GM19452 (cell line): Measurements from ENCODE around the gene ANKRD22.

Experiments
- ATAC-seq: cut with Tn5 transposase; IDR thresholded peaks from one replicate; pipeline ENCODE4 v1.9.1; 2021; ENCODE audit not compliant: unreplicated experiment

Gene ANKRD22

DNA sequence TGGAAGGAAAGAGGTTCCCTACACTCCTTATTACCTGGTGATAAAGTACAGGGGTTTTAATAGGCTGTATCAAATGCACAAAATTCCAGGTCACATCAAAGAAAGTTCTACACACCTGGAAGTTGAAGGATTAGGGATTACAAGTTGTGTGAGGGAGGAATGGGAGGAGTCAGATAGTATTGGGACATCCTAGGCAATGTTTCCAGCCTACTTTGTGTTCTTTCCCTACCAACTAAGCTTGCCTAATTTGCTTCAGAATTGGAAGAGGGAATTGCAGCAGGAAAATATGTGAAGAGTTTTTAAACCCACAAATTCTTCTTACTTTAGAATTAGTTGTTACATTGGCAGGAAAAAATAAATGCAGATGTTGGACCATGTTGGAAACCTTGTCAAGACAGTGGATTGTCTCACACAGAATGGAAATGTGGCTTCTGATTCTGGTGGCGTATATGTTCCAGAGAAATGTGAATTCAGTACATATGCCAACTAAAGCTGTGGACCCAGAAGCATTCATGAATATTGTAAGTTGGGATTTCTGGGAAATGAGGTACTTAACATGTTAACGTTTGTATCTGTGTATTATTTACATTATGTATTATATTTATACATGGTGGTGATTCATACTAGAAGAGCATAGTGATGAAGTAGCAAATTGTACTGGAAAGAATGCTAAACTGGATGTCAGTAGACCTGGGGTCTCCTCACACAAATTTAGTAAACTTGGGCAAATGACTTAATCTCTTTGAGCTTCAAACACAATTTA, 48.9 kb downstream of the ANKRD22 start, which contains the start of gene LIPM:
TSS of gene LIPM (plus strand) at position 208 of the 763 bp plus-strand sequence. CDS start at position 375, 167 bp downstream.
- no peak for ATAC-seq

DNA sequence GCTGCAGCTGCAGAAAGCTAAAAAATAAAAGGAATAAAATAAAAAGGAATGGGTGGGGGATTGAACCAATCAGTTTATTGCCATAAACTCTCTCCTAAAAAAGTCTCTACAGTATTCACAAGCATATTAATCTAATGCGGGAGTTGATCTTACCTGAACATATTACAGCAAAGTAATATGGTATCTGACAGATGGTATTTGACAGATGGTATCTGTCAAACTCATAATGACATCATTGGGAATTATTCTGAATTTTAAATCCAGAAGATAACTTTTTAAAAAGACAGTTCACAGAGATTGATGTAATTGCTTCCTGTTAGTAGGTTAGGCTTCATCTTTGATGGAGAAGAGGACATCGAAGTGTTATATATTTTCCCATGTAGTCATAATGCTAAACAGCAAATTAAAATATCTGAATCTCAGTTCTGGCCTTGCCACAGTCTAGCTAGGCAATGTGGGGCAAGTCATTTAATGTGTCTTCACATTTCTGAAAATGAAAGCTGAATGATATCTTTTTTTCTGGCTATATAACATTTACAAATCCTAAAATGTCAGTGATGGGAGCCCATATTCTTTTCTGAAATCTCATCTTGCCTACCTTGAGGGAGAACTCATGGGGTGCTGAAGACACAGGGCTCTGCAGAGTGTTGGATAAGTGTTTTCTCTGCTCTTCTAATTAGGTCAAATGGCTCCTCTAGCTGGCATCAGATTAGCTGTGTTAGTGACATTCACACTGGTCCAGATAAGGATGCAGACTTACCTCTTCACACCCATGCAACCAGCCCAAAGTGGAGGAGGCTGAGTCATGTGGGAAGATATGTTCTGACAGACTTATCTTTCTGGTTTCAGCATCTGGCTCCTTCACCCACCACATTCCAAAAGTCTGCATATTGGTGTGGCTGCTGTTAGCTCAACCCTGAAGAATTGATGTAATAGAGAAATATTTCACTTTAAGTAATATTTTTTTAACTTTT, 51.2 kb downstream of the ANKRD22 start:
- ATAC-seq, result no peak

DNA sequence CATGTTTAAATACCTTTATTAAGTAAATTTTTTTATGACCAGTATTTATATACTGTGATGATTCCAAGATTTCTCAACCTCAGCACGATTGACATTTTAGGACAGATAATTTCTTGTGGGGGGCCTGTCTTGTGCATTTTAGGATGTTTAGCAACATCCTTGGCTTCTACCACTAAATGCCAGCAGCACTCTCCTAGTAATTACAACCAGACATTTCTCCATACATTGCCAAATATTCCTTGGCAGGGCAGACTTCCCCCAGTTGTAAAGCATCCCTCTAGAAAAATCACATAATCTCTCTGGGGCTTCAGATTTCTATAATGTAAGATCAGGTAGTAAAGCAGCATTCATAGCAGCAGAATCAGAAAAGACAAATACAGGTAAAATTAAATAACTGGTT, 56.9 kb downstream of the ANKRD22 start:
- no peak for ATAC-seq

DNA sequence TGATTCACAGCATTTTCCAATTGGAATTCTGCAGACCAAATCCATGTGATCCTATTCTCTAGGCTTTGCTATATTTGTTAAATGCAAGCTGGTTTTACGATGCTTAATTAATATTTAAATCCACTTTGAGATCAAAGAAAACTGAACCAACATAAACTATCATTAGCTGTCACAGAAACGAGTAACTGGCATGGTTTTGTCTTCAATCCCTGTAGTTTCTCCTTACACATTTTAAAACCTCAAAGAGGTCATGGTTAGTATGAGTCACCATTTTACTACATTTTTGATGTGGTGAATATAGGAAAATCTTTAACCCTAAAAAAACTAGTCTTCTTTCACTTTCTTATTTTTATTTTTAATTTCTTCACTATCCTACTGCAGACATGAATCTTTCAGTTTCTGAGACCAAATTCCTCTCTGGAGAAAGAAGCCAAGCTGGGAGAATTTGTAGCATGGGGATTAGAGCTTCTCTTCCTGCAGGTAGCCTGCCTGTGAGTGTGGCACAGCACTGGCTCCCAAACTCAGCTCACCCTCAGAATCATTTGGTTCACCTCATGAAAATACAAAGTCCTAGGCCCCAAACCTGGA, 57.8 kb downstream of the ANKRD22 start:
- no peak for ATAC-seq

DNA sequence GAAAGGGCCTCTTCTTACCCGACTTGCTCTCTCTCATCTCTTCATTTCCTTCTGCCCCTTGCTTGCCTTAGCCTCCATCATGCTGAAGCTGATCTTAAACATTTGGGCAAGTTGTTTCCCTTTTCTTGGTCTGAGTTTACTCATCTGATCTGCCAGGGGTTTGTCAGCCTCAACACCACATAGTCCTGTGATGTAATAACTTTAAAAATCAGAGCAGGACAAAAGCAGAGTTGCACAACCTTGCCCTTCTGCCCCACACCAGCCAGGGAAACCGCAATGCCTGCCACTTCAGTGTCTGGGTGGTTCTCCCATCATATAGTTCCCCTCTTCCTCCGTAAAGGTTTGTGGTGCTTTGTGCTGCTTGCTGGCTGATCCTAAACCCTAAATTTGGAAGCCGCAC, 59.0 kb downstream of the ANKRD22 start:
- no peak for ATAC-seq

DNA sequence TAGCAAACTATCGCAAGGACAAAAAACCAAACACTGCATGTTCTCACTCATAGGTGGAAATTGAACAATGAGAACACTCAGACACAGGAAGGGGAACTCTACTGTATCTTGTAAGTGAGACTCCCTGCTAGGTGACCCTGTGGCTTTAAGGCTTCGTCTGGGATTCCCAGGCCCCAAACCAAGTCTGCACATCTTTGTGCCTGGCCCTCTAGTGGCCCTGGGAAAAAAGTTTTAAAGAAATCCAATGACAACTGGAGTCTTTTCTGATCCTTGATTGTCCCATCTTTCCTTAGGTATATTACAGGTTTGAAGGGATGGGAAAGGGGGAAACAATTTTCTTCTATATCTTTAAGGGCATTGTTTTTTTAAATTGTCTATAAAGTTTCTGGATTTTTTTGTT, 59.7 kb downstream of the ANKRD22 start:
- ATAC-seq, result no peak

DNA sequence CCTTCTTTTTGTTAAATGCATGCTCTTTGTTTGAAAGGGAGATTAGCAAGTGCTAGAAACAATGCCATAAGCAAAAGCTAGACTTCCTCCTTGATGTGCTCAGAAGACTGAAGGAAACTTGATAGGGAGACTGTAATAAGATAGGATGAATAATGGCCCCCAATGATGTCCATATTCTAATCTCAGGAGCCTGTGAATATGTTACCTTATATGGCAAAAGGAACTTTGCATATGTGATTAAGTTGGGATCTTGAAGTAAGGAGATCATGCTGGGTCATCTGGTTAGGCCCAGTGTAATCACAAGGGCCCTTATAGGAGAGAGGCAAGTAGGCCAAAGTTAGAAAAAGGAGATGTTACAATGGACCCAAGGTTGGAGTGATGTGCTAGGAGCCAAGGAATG, 62.7 kb downstream of the ANKRD22 start:
- no peak for ATAC-seq

DNA sequence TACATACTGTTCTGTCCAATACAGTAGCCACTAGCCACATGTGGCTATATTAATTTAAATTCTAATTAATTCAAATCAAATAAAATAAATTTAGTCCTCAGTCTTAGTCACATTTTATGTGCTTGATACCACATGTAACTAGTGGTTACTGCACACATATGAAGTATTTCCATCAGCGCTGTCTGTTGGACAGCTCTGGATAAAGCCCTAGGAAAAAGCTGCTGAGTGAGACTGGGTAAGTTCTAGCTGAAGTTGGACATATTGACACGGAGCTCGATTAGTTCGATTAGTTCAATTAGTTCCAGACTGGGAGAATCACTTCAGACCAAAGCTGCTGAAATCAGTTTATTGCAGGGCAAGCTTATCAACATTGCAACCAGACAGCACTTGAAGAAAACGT, 64.2 kb downstream of the ANKRD22 start:
- ATAC-seq, result no peak

DNA sequence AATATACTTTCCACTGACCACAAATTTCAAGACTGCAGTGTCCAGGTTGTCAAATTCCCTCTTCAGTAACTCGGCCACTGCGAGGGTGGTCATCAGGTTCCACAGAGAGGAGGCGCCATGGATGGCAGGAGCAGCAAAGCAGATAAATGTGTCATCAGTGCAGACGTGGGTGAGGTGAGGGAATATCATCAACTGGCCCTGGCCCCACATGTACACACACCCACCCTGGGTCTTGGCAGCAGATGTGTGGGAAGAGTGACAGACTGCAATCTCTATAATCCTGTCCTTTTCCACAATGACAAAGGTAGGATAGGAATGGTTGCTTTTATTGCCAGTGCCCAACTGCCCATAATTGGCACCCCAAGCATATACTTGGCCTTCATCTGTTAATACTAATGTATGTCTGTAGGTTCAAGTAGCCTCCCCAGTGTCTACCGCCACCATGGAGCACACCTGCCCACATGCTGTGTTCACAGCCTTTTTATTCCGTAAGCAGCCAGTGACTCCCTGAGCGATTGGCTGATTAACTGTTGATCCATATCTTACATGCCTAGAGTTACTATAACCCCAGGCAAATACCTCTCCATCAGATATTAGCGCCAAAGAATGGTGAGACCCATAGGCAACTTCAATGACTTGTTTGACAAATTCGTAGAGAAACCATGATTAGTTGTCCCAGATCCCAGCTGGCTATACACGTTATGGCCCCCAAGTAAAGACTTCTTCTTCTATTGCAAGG, 65.4 kb downstream of the ANKRD22 start:
- ATAC-seq, result no peak

DNA sequence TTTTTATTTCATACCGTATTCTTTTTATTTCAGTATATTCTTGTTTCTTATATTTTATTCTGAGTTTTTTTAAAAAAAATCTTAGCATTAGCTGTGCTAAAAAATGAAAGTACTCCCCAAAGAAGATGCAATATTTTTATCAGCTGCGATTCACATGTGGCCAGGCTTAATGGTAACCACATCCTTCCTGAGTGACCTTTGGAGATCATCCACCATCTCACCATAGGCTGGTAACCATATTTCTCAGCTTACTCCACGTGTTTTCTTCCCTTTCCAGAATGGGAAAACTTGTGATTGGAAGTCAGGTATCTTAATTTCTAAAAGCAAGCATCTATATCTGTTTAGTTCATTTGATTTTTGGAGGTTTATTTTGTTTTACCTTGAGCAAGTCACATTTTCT, 67.9 kb downstream of the ANKRD22 start:
- no peak for ATAC-seq

DNA sequence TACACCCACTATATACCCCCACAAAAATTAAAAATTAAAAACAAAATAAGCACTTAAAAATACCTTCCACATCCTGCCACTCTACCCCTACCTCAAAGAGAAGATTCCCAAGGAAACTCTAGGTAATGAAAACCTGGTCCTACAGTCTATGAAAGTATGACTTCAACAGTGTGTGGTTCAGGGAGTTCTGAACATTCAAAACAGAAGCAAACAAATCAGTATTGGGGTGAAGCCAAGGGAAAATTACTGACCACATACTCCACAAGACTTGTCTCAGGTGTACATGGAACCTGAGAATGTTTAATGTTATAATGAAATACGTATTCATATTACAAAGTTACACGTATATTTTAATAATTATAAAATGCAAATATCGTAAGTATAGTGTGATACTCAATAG, 69.4 kb downstream of the ANKRD22 start:
- ATAC-seq, result no peak

DNA sequence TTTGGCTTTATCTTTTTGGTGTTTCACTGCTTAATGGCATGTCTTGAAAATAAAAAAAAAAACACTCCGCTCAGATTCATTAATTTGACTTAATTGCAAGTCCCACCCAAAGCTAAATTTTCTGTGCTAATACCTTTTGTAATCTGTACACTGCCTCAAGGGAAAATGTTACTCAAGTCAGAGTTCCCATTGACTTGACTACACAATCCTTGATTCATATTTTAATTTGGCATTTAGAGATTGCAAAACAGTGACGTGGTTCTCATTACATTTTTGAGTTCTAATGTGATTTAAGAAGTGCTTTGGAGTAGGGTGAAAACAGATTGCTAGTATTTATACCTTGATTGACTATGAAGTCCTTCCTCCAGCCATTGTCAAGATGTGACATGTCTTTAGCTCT, 70.4 kb downstream of the ANKRD22 start:
- ATAC-seq, result no peak
